Thoracic aorta (tissue), 2 donors: ENCODE measurements around the gene LRRC73. TPM values are rescaled to one million over a fixed set of nuclear protein-coding genes. Genes with fewer than 3 reads are reported as not detected.
"Not testable (repeated sequence)": the region's sequence is repeated elsewhere in the genome, so short reads cannot be mapped to it uniquely, and the experiment has no call there.

Source experiments
- ATAC-seq: fragments of 150-250 bp; one replicate; pipeline ENCODE4 v1.8.0; 2017; ENCODE audit warnings: low read depth; ENCODE audit not compliant: insufficient number of reproducible peaks, low FRiP score
- DNase-seq: peaks from one replicate; pipeline ENCODE4 v3.0.0-alpha.2; 2020; ENCODE audit warnings: low spot score
- H3K27ac ChIP-seq, 2 donors: fragments of 200-600 bp; sonication (generic); 1 replicate in 1 of 2; 2 replicates in 1 of 2; pipeline ENCODE4 v1.5.1; 2016; ENCODE audit warnings: mild to moderate bottlenecking in 2 of 2, moderate library complexity in 2 of 2
- H3K27me3 ChIP-seq: fragments of 200-600 bp; sonication (generic); replicated peaks from 2 replicates; pipeline ENCODE4 v1.6.0; 2016; ENCODE audit warnings: mild to moderate bottlenecking; ENCODE audit not compliant: insufficient read depth
- H3K36me3 ChIP-seq: fragments of 200-600 bp; sonication (generic); one replicate; pipeline ENCODE4 v1.5.1; 2016
- H3K4me1 ChIP-seq, 2 donors: fragments of 200-600 bp; sonication (generic); 1 replicate in 1 of 2; 2 replicates in 1 of 2; pipeline versions ENCODE4 v1.5.1 to v1.6.0; 2016; ENCODE audit warnings: low read depth in 2 of 2, mild to moderate bottlenecking in 1 of 2; ENCODE audit not compliant: control insufficient read depth in 1 of 2
- H3K4me3 ChIP-seq: fragments of 200-600 bp; sonication (generic); 2 replicates; pipeline ENCODE4 v1.5.1; 2016; ENCODE audit warnings: mild to moderate bottlenecking
- H3K9me3 ChIP-seq: fragments of 200-600 bp; sonication (generic); 2 replicates; pipeline ENCODE4 v1.5.1; 2016
- total RNA-seq, 2 donors: library from RNA; depleted of rRNA; stranded (reverse); fragments of >200 nt; gene quantifications; one replicate each; pipeline versions ENCODE4 v1.1.0 to v1.2.3, GENCODE V29; 2016
- TF ChIP-seq, protein P1 (sequence below): fragments of 200-600 bp; sonication (generic); IDR thresholded peaks from one replicate; pipeline ENCODE4 v1.5.1; 2019; ENCODE audit warnings: antibody characterized with exemption

Gene LRRC73, protein sequence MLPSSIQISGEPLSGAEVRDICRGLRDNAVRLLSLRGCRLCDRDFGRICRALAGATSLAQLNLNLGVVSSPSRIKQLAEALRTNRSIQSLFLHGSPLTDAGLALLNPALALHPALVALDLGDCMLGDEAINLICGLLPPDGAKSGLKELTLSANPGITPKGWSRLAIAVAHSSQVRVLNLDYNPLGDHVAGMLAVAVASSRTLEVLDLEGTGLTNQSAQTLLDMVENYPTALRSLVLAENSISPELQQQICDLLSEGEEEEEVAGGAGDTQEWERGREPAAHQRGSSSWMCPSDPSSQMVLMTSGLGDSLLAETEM
- under 1 TPM; 0.54 to 0.63 TPM for total RNA-seq

DNA sequence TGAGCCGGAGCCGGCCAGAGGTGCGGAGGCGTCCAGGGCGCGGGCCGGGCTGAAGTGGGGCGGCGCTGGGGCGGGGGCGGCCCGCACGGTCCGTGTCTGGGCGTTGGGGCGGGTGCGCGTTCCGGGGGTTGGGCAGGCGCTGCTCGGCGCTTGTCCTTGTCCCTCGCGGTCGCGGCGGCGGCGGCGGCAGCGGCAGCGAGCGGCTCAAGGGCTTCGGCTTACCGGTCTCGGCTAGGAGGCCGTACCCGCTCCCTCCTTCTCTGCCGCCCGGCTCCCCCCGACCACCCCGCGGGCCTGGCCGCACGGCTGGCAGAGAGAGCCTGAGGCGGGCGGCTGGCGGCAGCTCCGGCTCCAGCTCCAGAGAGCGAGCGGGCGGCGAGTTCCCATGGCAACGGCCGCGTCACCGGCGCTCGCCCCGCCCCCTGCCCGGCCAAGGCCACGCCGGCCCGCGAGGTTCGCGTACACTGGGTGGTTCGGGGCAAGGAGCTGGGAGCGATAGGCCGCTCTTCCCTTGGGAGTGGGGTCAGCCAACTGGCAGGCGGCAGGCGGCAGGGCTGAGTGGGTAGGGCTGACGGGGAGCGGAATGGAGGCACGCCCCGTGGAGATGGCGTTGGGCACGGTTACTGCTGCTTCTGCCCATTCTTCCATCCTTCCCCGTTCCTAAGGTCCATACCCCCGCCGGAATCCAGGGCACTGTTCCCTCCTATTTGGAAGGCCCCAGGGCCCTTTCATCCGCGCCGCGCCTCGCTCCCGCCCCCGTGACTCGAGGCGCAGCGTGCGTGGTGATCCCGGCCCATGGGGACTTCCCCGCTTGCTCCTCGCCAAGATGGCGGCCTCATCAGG lies at the start of gene LRRC73:
TSS of gene LRRC73 (minus strand) at position 363 of the 843 bp plus-strand sequence. CDS start 561 bp downstream, outside the sequence.
- peaks cover 11 to 34% of the 10 kb centered on the region in 2 donors for H3K4me1 ChIP-seq
- H3K9me3 ChIP-seq, result no peaks in the 10 kb centered on the region
- peak within 1 kb of the TSS; percentile 78 for H3K4me3 ChIP-seq
- ATAC-seq, result peak; percentile 59
- H3K27ac ChIP-seq, result peak within 1 kb of the TSS; percentile 21 to 23
- H3K36me3 ChIP-seq, result peaks cover 24% of the 10 kb centered on the region
- TF ChIP-seq, protein P1, sequence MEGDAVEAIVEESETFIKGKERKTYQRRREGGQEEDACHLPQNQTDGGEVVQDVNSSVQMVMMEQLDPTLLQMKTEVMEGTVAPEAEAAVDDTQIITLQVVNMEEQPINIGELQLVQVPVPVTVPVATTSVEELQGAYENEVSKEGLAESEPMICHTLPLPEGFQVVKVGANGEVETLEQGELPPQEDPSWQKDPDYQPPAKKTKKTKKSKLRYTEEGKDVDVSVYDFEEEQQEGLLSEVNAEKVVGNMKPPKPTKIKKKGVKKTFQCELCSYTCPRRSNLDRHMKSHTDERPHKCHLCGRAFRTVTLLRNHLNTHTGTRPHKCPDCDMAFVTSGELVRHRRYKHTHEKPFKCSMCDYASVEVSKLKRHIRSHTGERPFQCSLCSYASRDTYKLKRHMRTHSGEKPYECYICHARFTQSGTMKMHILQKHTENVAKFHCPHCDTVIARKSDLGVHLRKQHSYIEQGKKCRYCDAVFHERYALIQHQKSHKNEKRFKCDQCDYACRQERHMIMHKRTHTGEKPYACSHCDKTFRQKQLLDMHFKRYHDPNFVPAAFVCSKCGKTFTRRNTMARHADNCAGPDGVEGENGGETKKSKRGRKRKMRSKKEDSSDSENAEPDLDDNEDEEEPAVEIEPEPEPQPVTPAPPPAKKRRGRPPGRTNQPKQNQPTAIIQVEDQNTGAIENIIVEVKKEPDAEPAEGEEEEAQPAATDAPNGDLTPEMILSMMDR, result no peak
- H3K27me3 ChIP-seq, result no peaks in the 10 kb centered on the region
- DNase-seq, result peak; percentile 41

DNA sequence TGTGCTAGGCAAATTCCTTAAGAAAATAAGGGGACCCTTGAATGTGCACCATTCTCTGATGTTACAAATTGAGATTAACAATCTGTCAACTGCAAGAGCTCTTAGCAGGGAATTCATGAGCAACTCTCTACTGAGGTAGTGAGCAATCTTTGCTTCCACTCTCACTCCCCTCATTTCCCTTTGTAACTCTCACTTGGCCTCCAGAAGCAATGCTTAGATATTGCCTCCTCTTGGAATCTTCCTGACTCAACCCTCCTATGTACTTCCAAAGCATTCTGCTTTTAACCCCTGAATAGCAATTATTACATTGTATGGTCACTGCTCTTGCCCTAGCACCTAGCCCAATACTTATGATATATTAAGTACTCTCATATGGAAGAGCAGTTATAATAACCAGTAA lies 49.2 kb upstream of the LRRC73 start:
- H3K4me3 ChIP-seq, result no peak overlapping the region
- H3K27ac ChIP-seq, result no peak overlapping the region
- no peaks in the 10 kb centered on the region for H3K9me3 ChIP-seq
- TF ChIP-seq, protein P1, result no peak
- H3K27me3 ChIP-seq, result no peaks in the 10 kb centered on the region
- no peak for DNase-seq
- no peak for ATAC-seq
- H3K36me3 ChIP-seq, result peaks cover 69% of the 10 kb centered on the region
- H3K4me1 ChIP-seq, result no peaks in the 10 kb centered on the region

DNA sequence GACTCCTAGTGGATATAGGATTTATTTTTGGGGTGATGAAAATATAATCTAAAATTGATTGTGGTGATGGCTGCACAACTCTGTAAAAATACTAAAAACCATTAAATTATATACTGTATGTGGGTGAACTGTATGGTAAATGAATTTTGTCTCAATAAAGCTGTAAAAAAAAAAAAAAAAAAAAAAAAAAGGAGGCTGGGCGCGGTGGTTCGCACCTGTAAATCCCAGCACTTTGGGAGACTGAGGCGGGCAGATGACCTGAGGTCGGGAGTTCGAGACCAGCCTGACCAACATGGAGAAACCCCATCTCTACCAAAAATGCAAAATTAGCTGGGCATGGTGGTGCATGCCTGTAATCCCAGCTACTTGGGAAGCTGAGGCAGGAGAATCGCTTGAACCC lies 47.5 kb upstream of the LRRC73 start:
- H3K4me3 ChIP-seq, ATAC-seq, DNase-seq, H3K27ac ChIP-seq, H3K27me3 ChIP-seq, H3K4me1 ChIP-seq, H3K9me3 ChIP-seq: not testable (repeated sequence)
- H3K36me3 ChIP-seq, result peaks cover 61% of the 10 kb centered on the region

DNA sequence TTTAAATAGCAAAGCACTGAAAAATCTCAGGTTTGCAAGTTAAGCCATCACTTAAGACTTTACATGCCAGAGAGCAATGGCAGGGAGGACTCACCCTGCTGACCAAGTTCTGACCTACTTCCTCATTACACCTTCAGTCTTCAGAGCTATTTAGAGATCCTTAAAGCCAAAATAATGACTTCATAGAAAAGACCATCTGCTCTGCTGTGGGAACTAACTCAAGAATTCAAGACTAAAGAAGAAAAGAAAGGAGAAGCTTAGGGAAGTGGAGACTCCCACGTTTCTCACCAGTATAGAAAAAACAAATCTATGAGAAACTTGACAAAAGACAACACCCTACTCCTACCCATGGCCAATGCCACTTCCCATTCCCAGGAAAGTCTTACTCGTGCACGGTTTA lies 37.1 kb upstream of the LRRC73 start:
- Histone ChIP-seq H3K4me1 (no peaks in the 10 kb centered on the region), H3K27ac (no peak overlapping the region), H3K36me3 (peaks cover 34% of the 10 kb centered on the region), H3K4me3 (no peak overlapping the region), H3K9me3 (no peaks in the 10 kb centered on the region), H3K27me3 (no peaks in the 10 kb centered on the region)
- no peak for ATAC-seq
- TF ChIP-seq, protein P1, result no peak
- no peak for DNase-seq

DNA sequence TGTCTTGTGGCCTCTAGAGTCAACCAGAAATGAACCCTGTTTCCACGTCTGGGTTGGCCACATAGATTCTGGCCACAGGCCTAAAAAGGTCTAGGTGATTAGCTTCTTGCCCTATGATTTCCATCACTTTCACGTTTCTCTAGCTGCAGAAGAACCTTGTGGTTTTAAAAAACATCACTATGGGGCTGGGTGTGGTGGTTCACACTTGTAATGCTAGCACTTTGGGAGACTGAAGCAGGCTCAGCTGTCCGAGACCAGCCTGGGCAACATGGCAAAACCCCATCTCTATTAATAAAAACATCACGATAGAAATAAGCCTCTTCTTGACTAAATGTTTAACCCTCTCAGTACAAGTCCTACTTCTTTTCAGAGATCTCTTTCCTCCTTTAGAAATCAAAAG lies 34.3 kb upstream of the LRRC73 start:
- no peaks in the 10 kb centered on the region for H3K4me1 ChIP-seq
- DNase-seq (no peak), ATAC-seq (no peak)
- no peak overlapping the region for H3K27ac ChIP-seq
- H3K9me3 ChIP-seq, result no peaks in the 10 kb centered on the region
- H3K4me3 ChIP-seq, result no peak overlapping the region
- TF ChIP-seq, protein P1, result no peak
- peaks cover 35% of the 10 kb centered on the region for H3K36me3 ChIP-seq
- no peaks in the 10 kb centered on the region for H3K27me3 ChIP-seq
